ENCODE data around the gene HRH4.
A peak's percentile ranks its signal among the peaks of the same experiment; 100 is the strongest.

Gene HRH4

GRCh38 chr18:24460388-24460787, at the start of gene HRH4:
HRH4 (plus strand) TSS chr18:24460637; CDS start chr18:24460729, 92 bp downstream.
- Histone ChIP-seq H3K4me1 (no peaks in the 10 kb centered on the region), H3K36me3 (no peaks in the 10 kb centered on the region), H3K27ac (no peak within 1 kb of the TSS), H3K9me3 (no peaks in the 10 kb centered on the region), H3K4me3 (no peak within 1 kb of the TSS), H3K27me3 (no peaks in the 10 kb centered on the region)
- TF ChIP-seq CTCF (IDR thresholded peaks at IDR 0.05), result no peak
- DNase-seq, result no peak
- intact Hi-C loops (cut with DNase I; ENCODE audit: low total_unique reads), result no loop called here

- H3K4me1 ChIP-seq, result no peaks in the 10 kb centered on the region
- no peak overlapping the region for H3K27ac ChIP-seq
- peaks cover 0 to 9% of the 10 kb centered on the region in 2 donors for H3K27me3 ChIP-seq
- peak in 1 of 2 experiments; percentile 13 for TF ChIP-seq CTCF (IDR thresholded peaks at IDR 0.05)
- no peak for DNase-seq
- H3K36me3 ChIP-seq, result no peaks in the 10 kb centered on the region
- intact Hi-C loops (cut with DNase I; ENCODE audit: low total_unique reads), result no loop called here
- no peaks in the 10 kb centered on the region for H3K9me3 ChIP-seq
- H3K4me3 ChIP-seq, result no peak overlapping the region
These were observed 47.3 kb upstream of the HRH4 start for GRCh38 chr18:24413148-24413547.

GRCh38 chr18:24414349-24415003, 46.0 kb upstream of the HRH4 start:
- intact Hi-C loops (cut with DNase I; ENCODE audit: low total_unique reads), result no loop called here
- H3K36me3 ChIP-seq, result no peaks in the 10 kb centered on the region
- H3K9me3 ChIP-seq, result no peaks in the 10 kb centered on the region
- H3K4me3 ChIP-seq, result no peak overlapping the region
- DNase-seq, result no peak
- peaks cover 0 to 23% of the 10 kb centered on the region in 2 donors for H3K27me3 ChIP-seq
- H3K27ac ChIP-seq, result no peak overlapping the region
- no peaks in the 10 kb centered on the region for H3K4me1 ChIP-seq
- TF ChIP-seq CTCF (IDR thresholded peaks at IDR 0.05), result no peak

GRCh38 chr18:24417480-24417879, 43.0 kb upstream of the HRH4 start:
- DNase-seq, result no peak
- Histone ChIP-seq H3K9me3 (no peaks in the 10 kb centered on the region), H3K27me3 (peaks cover 0 to 37% of the 10 kb centered on the region in 2 donors), H3K4me3 (no peak overlapping the region), H3K4me1 (no peaks in the 10 kb centered on the region), H3K27ac (no peak overlapping the region), H3K36me3 (no peaks in the 10 kb centered on the region)
- no peak for TF ChIP-seq CTCF (IDR thresholded peaks at IDR 0.05)
- intact Hi-C loops (cut with DNase I; ENCODE audit: low total_unique reads), result no loop called here

- TF ChIP-seq CTCF (IDR thresholded peaks at IDR 0.05), result no peak
- no peak for DNase-seq
- intact Hi-C loops (cut with DNase I; ENCODE audit: low total_unique reads), result loop anchor here (10.0 kb wide), 2 partner anchors 64 to 66 kb away; no protein-coding TSS in a partner anchor
- H3K9me3 ChIP-seq, result no peaks in the 10 kb centered on the region
- H3K4me1 ChIP-seq, result no peaks in the 10 kb centered on the region
- no peak overlapping the region for H3K4me3 ChIP-seq
- no peak overlapping the region for H3K27ac ChIP-seq
- peaks cover 0 to 39% of the 10 kb centered on the region in 2 donors for H3K27me3 ChIP-seq
- H3K36me3 ChIP-seq, result no peaks in the 10 kb centered on the region
These were observed 39.9 kb upstream of the HRH4 start for GRCh38 chr18:24420551-24420950.
